ENCODE results near the gene FCER1G. TPM values are rescaled to one million over a fixed set of nuclear protein-coding genes. Genes with fewer than 3 reads are reported as not detected.

FCER1G gene
- total RNA-seq, 4 donors from 2014 or later = 20.9 to 194 (median 49.2) TPM

DNA sequence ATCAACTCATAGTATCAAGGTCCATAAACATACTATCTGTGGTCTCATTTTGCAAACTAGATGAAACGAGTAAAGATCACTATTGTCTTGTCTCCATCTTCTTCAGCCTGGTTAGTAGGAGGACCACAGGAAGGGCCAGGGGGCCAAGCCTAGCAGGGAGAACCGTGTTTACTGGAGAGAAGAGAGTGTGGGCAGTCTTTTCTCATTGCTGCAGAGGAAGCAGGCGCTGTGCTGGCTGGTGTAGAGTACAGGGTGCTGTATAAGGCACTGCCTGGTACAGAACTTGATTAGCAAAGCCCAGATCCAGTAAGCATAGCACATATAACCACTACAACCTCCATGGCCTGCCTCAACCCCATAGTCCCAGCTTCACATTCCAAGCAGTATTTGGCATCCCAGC lies 27.8 kb upstream of the FCER1G start:
- Histone ChIP-seq H3K36me3 (no peaks in the 10 kb centered on the region), H3K4me3 (no peak overlapping the region), H3K9me3 (no peaks in the 10 kb centered on the region), H3K27me3 (no peaks in the 10 kb centered on the region), H3K27ac (peak overlapping the region in 2 of 4 donors; percentile 18 to 70), H3K4me1 (peaks cover 0 to 19% (median 0%) of the 10 kb centered on the region in 4 donors)
- intact Hi-C loops (cut with DNase I; ENCODE audit: low total_unique reads) = no loop called here
- in situ Hi-C loops (cut with MboI; ENCODE audit: low pct_ligation_motif_present in 1 of 4, low pct_unique_long_range_greater_than_20kb in 1 of 4, low sequenced_read_pairs in 3 of 4) = no loop called here
- no peak for DNase-seq
- 65 to 76% methylated on average over 2 to 3 of the region's 3 CpGs for WGBS, 2 donors (ENCODE audit: low coverage in 1 of 2)
- TF ChIP-seq POLR2A (IDR thresholded peaks at IDR 0.05) (no peak), CTCF (IDR thresholded peaks at IDR 0.05) (no peak), EP300 (IDR thresholded peaks at IDR 0.05; ENCODE audit: low read depth) (no peak), POLR2AphosphoS5 (IDR thresholded peaks at IDR 0.05) (no peak)

DNA sequence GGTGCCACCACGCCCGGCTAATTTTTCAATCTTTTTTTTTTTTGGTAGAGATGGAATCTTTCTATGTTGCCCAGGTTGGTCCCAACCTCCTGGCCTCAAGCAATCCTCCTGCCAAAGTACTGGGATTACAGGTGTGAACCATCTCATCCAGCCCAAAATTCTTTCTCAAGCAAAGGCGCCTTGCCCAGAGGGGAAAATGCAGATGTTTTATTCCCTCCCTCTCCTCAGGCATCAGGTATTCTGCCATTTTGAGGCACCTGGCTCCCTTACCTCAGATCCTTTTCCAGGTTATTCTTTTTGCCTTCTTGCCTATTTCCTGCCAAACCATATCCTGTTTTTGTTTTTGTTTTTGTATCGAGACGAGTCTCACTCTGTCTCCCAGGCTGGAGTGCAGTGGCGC lies 26.7 kb upstream of the FCER1G start:
- no peak overlapping the region for H3K27ac ChIP-seq
- no peak for TF ChIP-seq POLR2AphosphoS5 (IDR thresholded peaks at IDR 0.05)
- no peak for TF ChIP-seq POLR2A (IDR thresholded peaks at IDR 0.05)
- TF ChIP-seq EP300 (IDR thresholded peaks at IDR 0.05; ENCODE audit: low read depth) = no peak
- no peak for TF ChIP-seq CTCF (IDR thresholded peaks at IDR 0.05)
- WGBS, 2 donors (ENCODE audit: low coverage in 1 of 2) = 83 to 100% methylated on average over 1 to 6 of the region's 6 CpGs
- in situ Hi-C loops (cut with MboI; ENCODE audit: low pct_ligation_motif_present in 1 of 4, low pct_unique_long_range_greater_than_20kb in 1 of 4, low sequenced_read_pairs in 3 of 4) = no loop called here
- peaks cover 0 to 19% (median 2%) of the 10 kb centered on the region in 4 donors for H3K4me1 ChIP-seq
- DNase-seq = no peak
- no peaks in the 10 kb centered on the region for H3K9me3 ChIP-seq
- intact Hi-C loops (cut with DNase I; ENCODE audit: low total_unique reads) = no loop called here
- no peak overlapping the region for H3K4me3 ChIP-seq
- no peaks in the 10 kb centered on the region for H3K36me3 ChIP-seq
- H3K27me3 ChIP-seq = no peaks in the 10 kb centered on the region

GRCh38 chr1:161189036-161189435 lies 26.1 kb upstream of the FCER1G start:
- in situ Hi-C loops (cut with MboI; ENCODE audit: low pct_ligation_motif_present in 1 of 4, low pct_unique_long_range_greater_than_20kb in 1 of 4, low sequenced_read_pairs in 3 of 4) (no loop called here), intact Hi-C loops (cut with DNase I; ENCODE audit: low total_unique reads) (no loop called here)
- no peaks in the 10 kb centered on the region for H3K27me3 ChIP-seq
- no peak for DNase-seq
- H3K4me1 ChIP-seq = peaks cover 0 to 19% (median 2%) of the 10 kb centered on the region in 4 donors
- H3K36me3 ChIP-seq = no peaks in the 10 kb centered on the region
- TF ChIP-seq CTCF (IDR thresholded peaks at IDR 0.05) = no peak
- TF ChIP-seq POLR2AphosphoS5 (IDR thresholded peaks at IDR 0.05) = no peak
- TF ChIP-seq POLR2A (IDR thresholded peaks at IDR 0.05) = no peak
- no peak overlapping the region for H3K27ac ChIP-seq
- no peaks in the 10 kb centered on the region for H3K9me3 ChIP-seq
- WGBS, 2 donors (ENCODE audit: low coverage in 1 of 2) = 94 to 95% methylated on average over 5 of the region's 5 CpGs
- no peak overlapping the region for H3K4me3 ChIP-seq

DNA sequence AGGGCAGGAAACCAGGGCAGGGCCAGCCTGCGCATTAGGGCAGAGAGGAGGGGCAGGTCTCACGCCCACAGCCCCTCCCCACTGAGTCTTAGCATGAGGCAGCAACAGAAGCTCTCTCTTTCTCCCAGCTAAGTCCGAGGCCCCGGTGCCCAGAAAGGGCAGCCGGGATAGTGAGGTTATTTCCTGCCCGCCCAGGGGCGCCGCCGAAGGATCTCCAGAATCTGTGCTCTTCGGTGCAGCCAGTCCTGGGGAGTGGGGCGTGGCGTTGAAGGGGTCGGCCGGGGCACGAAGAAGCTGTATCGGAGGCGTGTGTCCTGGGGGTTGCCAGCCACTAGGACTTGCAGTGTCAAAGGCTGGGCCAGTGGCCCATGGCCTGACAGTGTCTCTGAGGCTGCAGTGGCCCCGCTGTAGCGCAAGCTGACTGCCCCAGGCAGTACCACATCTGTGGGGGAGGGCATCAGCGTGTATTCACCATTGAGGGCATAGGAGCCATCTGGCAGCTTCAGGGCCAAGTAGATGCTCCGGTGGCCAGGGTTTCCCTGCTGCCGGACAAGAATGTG lies 24.1 kb upstream of the FCER1G start:
- 79% methylated on average over 22 of the region's 22 CpGs; no CpG with 5 or more reads in 1 of the 2 donors for WGBS, 2 donors (ENCODE audit: low coverage in 1 of 2)
- H3K4me1 ChIP-seq = peaks cover 0 to 9% (median 2%) of the 10 kb centered on the region in 4 donors
- no peaks in the 10 kb centered on the region for H3K9me3 ChIP-seq
- TF ChIP-seq EP300 (IDR thresholded peaks at IDR 0.05; ENCODE audit: low read depth) = no peak
- TF ChIP-seq POLR2AphosphoS5 (IDR thresholded peaks at IDR 0.05) = no peak
- TF ChIP-seq CTCF (IDR thresholded peaks at IDR 0.05) = no peak
- no peak for TF ChIP-seq POLR2A (IDR thresholded peaks at IDR 0.05)
- no peaks in the 10 kb centered on the region for H3K36me3 ChIP-seq
- no peak overlapping the region for H3K27ac ChIP-seq
- H3K4me3 ChIP-seq = no peak overlapping the region
- intact Hi-C loops (cut with DNase I; ENCODE audit: low total_unique reads) = no loop called here
- in situ Hi-C loops (cut with MboI; ENCODE audit: low pct_ligation_motif_present in 1 of 4, low pct_unique_long_range_greater_than_20kb in 1 of 4, low sequenced_read_pairs in 3 of 4) = no loop called here
- no peaks in the 10 kb centered on the region for H3K27me3 ChIP-seq
- no peak for DNase-seq
